Smooth muscle cell of the umbilical artery (primary cell): ENCODE data around the gene GALNT15. TPM values are rescaled to one million over a fixed set of nuclear protein-coding genes. Genes with fewer than 3 reads are reported as not detected.

Source experiments
- total RNA-seq: library from RNA; depleted of rRNA; stranded (reverse); fragments of >200 nt; gene quantifications from 2 replicates; pipeline ENCODE4 v1.2.3, GENCODE V29; 2014

The GALNT15 gene
- 5.0 and 9.5 TPM in 2 replicates for total RNA-seq

GRCh38 chr3:16174389-16174788 lies at the start of gene GALNT15:
TSS of gene GALNT15 (plus strand) at chr3:16174680. CDS start at chr3:16175152, 472 bp downstream.

DNA sequence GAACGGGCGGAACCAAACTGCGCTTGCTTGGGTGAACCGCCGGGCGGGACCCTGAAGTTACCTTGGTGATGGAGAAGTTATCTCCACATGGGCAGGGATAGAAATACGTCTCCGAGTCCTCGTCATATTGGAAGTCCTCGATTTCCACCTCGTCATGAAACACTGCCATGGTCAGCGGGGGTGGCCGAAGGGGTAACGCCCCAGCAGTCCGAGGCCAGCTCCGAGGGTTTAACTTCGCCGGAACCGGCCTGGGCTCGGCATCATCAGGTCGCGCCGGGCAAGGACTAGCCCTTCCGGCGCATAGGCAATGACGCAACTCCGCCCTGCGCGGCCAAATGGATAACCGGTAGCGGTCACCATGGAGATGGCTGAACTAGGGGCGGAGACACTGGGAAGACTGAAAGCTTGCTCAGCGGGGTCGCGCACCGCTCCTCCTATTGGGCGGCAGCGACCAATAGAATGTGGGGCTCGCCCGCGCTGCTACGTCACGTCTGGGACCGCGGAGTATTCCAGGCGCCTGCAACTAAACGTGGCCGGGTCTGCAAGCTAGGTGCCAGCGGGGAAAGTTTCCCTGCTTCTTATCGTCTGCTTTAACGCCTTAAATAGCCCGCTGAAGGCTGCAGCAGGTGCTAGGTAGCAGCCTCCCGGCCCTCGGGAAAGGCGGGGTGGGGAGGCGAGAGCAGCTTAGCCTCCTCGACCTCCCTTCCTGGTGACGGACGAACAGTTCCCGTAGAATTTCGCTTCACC lies 90.4 kb downstream of the GALNT15 start, which contains the start of the genes DPH3 and OXNAD1:
DPH3 (minus strand) TSS at position 236 of the 747 bp plus-strand sequence; CDS start at position 169, 67 bp downstream.
OXNAD1 (plus strand) TSS at position 505 of the 747 bp plus-strand sequence. CDS start 5,741 bp downstream, outside the sequence.

Other genes starting within 250 kb of the GALNT15 start
- 32.7 and 36.2 TPM in 2 replicates for gene DPH3, start 90.3 kb downstream of the GALNT15 start, total RNA-seq
- 8.9 and 11.3 TPM in 2 replicates for gene OXNAD1, start 90.5 kb downstream of the GALNT15 start, total RNA-seq